ENCODE results near the gene ETFDH. TPM values are rescaled to one million over a fixed set of nuclear protein-coding genes. Genes with fewer than 3 reads are reported as not detected.
"Not testable (repeated sequence)": the region's sequence is repeated elsewhere in the genome, so short reads cannot be mapped to it uniquely, and the experiment has no call there.

ETFDH gene
- total RNA-seq, 4 donors from 2014 or later: 26.4 to 68.9 (median 48.7) TPM

- no peak for ATAC-seq (ENCODE audit: low FRiP score)
- TF ChIP-seq CTCF (IDR thresholded peaks at IDR 0.05): no peak
Observed at GRCh38 chr4:158678767-158679166, 6.7 kb downstream of the ETFDH start.

GRCh38 chr4:158681629-158682028 lies 9.5 kb downstream of the ETFDH start:
- DNase-seq (ENCODE audit: low spot score): no peak
- no peak for TF ChIP-seq CTCF (IDR thresholded peaks at IDR 0.05)
- ATAC-seq (ENCODE audit: low FRiP score): no peak

More at GRCh38 chr4:158678767-158679166, 6.7 kb downstream of the ETFDH start:
- DNase-seq (ENCODE audit: low spot score): no peak

- no peak for DNase-seq (ENCODE audit: low spot score)
- no peak for TF ChIP-seq CTCF (IDR thresholded peaks at IDR 0.05)
- ATAC-seq (ENCODE audit: low FRiP score): no peak
Observed at GRCh38 chr4:158682066-158682465, 10.0 kb downstream of the ETFDH start.

GRCh38 chr4:158688813-158689212 lies 16.7 kb downstream of the ETFDH start:
- no peak for TF ChIP-seq CTCF (IDR thresholded peaks at IDR 0.05)
- no peak for ATAC-seq (ENCODE audit: low FRiP score)
- DNase-seq (ENCODE audit: low spot score): no peak

- DNase-seq (ENCODE audit: low spot score) (no peak), ATAC-seq (ENCODE audit: low FRiP score) (no peak)
- no peak for TF ChIP-seq CTCF (IDR thresholded peaks at IDR 0.05)
Observed at GRCh38 chr4:158704274-158704673, 32.2 kb downstream of the ETFDH start.

GRCh38 chr4:158710814-158711213 lies 38.7 kb downstream of the ETFDH start:
- ATAC-seq (ENCODE audit: low FRiP score) (no peak), DNase-seq (ENCODE audit: low spot score) (no peak)
- TF ChIP-seq CTCF (IDR thresholded peaks at IDR 0.05): no peak

- not testable (repeated sequence) for ATAC-seq (ENCODE audit: low FRiP score); DNase-seq (ENCODE audit: low spot score)
Observed at GRCh38 chr4:158712622-158713021, 40.5 kb downstream of the ETFDH start.

- ATAC-seq (ENCODE audit: low FRiP score): no peak
- no peak for DNase-seq (ENCODE audit: low spot score)
- no peak for TF ChIP-seq CTCF (IDR thresholded peaks at IDR 0.05)
Observed at GRCh38 chr4:158714937-158715336, 42.8 kb downstream of the ETFDH start.

Measured in omental fat pad (tissue), 4 donors.